ENCODE data around the gene AGTPBP1. TPM values are rescaled to one million over a fixed set of nuclear protein-coding genes. Genes with fewer than 3 reads are reported as not detected.

AGTPBP1 gene
- total and polyA plus RNA-seq, 2 donors from 2014 or later = 4.1 to 25.8 TPM

- H3K4me3 ChIP-seq (ENCODE audit: low read length in 3 of 3) = no peak overlapping the region
- no peak for FAIRE-seq
- H3K9ac ChIP-seq (ENCODE audit: low read length in 3 of 3) = no peak overlapping the region
- no peak for TF ChIP-seq CTCF (IDR thresholded peaks at IDR 0.05; ENCODE audit: borderline replicate concordance, extremely low read depth, insufficient read depth)
- no peaks in the 10 kb centered on the region for H3K27me3 ChIP-seq (ENCODE audit: control insufficient read depth, insufficient read depth, low read length)
- no peaks in the 10 kb centered on the region for H3K4me1 ChIP-seq (ENCODE audit: control insufficient read depth in 2 of 3, insufficient read depth in 2 of 3, low read depth in 1 of 3, low read length in 3 of 3)
- intact Hi-C loops (cut with DNase I) = no loop called here
- H3K27ac ChIP-seq (ENCODE audit: low read depth in 2 of 2, low read length in 2 of 2) = no peak overlapping the region
- peaks cover 0 to 7% (median 0%) of the 10 kb centered on the region in 3 donors for H3K9me3 ChIP-seq (ENCODE audit: control insufficient read depth in 2 of 3, insufficient read depth in 1 of 3, low read length in 3 of 3)
- DNase-seq = no peak
- H3K36me3 ChIP-seq (ENCODE audit: control insufficient read depth in 2 of 3, insufficient read depth in 3 of 3, low read length in 3 of 3) = no peaks in the 10 kb centered on the region
These were observed 37.0 kb downstream of the AGTPBP1 start for GRCh38 chr9:85704744-85705143.

- intact Hi-C loops (cut with DNase I) = no loop called here
- Histone ChIP-seq H3K36me3 (ENCODE audit: control insufficient read depth in 2 of 3, insufficient read depth in 3 of 3, low read length in 3 of 3) (no peaks in the 10 kb centered on the region), H3K27me3 (ENCODE audit: control insufficient read depth, insufficient read depth, low read length) (no peaks in the 10 kb centered on the region), H3K9ac (ENCODE audit: low read length in 3 of 3) (no peak overlapping the region), H3K9me3 (ENCODE audit: control insufficient read depth in 2 of 3, insufficient read depth in 1 of 3, low read length in 3 of 3) (no peaks in the 10 kb centered on the region), H3K4me3 (ENCODE audit: low read length in 3 of 3) (no peak overlapping the region), H3K27ac (ENCODE audit: low read depth in 2 of 2, low read length in 2 of 2) (no peak overlapping the region), H3K4me1 (ENCODE audit: control insufficient read depth in 2 of 3, insufficient read depth in 2 of 3, low read depth in 1 of 3, low read length in 3 of 3) (no peaks in the 10 kb centered on the region)
- FAIRE-seq = no peak
- TF ChIP-seq CTCF (IDR thresholded peaks at IDR 0.05; ENCODE audit: borderline replicate concordance, extremely low read depth, insufficient read depth) = no peak
- no peak for DNase-seq
These were observed 38.4 kb downstream of the AGTPBP1 start for GRCh38 chr9:85703398-85703797.

GRCh38 chr9:85702726-85703289, 38.9 kb downstream of the AGTPBP1 start:
- DNase-seq (no peak), FAIRE-seq (no peak)
- H3K27me3 ChIP-seq (ENCODE audit: control insufficient read depth, insufficient read depth, low read length) = no peaks in the 10 kb centered on the region
- no peaks in the 10 kb centered on the region for H3K9me3 ChIP-seq (ENCODE audit: control insufficient read depth in 2 of 3, insufficient read depth in 1 of 3, low read length in 3 of 3)
- intact Hi-C loops (cut with DNase I) = no loop called here
- TF ChIP-seq CTCF (IDR thresholded peaks at IDR 0.05; ENCODE audit: borderline replicate concordance, extremely low read depth, insufficient read depth) = no peak
- no peaks in the 10 kb centered on the region for H3K36me3 ChIP-seq (ENCODE audit: control insufficient read depth in 2 of 3, insufficient read depth in 3 of 3, low read length in 3 of 3)
- H3K9ac ChIP-seq (ENCODE audit: low read length in 3 of 3) = no peak overlapping the region
- H3K4me3 ChIP-seq (ENCODE audit: low read length in 3 of 3) = no peak overlapping the region
- no peak overlapping the region for H3K27ac ChIP-seq (ENCODE audit: low read depth in 2 of 2, low read length in 2 of 2)
- H3K4me1 ChIP-seq (ENCODE audit: control insufficient read depth in 2 of 3, insufficient read depth in 2 of 3, low read depth in 1 of 3, low read length in 3 of 3) = no peaks in the 10 kb centered on the region

DNA sequence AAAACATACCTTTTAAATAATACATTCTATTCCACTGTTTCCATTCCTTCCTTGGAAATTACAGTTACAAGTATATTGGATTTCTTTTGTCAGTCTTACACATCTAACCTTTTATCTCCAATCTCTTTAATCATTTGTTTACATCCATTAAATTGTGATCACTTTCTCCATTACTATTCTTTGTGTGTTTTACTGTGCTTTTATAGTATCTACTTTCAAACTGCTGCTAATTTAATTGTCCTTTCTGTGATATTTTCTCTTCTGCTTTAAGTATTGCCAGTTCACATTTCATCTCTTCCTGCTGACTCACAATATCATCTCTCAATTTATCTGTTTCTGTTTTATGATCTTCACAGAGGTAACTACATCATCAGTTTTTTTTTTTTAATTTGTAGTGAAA, 39.6 kb downstream of the AGTPBP1 start:
- FAIRE-seq (no peak), DNase-seq (no peak)
- Histone ChIP-seq H3K36me3 (ENCODE audit: control insufficient read depth in 2 of 3, insufficient read depth in 3 of 3, low read length in 3 of 3) (no peaks in the 10 kb centered on the region), H3K4me1 (ENCODE audit: control insufficient read depth in 2 of 3, insufficient read depth in 2 of 3, low read depth in 1 of 3, low read length in 3 of 3) (no peaks in the 10 kb centered on the region), H3K27me3 (ENCODE audit: control insufficient read depth, insufficient read depth, low read length) (no peaks in the 10 kb centered on the region), H3K27ac (ENCODE audit: low read depth in 2 of 2, low read length in 2 of 2) (no peak overlapping the region), H3K4me3 (ENCODE audit: low read length in 3 of 3) (no peak overlapping the region), H3K9me3 (ENCODE audit: control insufficient read depth in 2 of 3, insufficient read depth in 1 of 3, low read length in 3 of 3) (no peaks in the 10 kb centered on the region), H3K9ac (ENCODE audit: low read length in 3 of 3) (no peak overlapping the region)
- intact Hi-C loops (cut with DNase I) = no loop called here
- TF ChIP-seq CTCF (IDR thresholded peaks at IDR 0.05; ENCODE audit: borderline replicate concordance, extremely low read depth, insufficient read depth) = no peak
